Kidney tubule cell (primary cell): ENCODE measurements around the gene INSYN2A.

Source experiments
- DNase-seq: peaks from one replicate; pipeline ENCODE4 v3.0.0-alpha.2; 2018; ENCODE audit warnings: low spot score

Gene INSYN2A

GRCh38 chr10:127195041-127195506 lies 1.3 kb downstream of the INSYN2A start:
- peak; percentile 4 for DNase-seq

GRCh38 chr10:127194599-127194998 lies 1.8 kb downstream of the INSYN2A start:
- DNase-seq, result no peak

- peak; percentile 8 for DNase-seq
Measured at GRCh38 chr10:127194111-127194510, 2.3 kb downstream of the INSYN2A start.

GRCh38 chr10:127193125-127193524 lies 3.3 kb downstream of the INSYN2A start:
- peak; percentile 64 for DNase-seq

DNA sequence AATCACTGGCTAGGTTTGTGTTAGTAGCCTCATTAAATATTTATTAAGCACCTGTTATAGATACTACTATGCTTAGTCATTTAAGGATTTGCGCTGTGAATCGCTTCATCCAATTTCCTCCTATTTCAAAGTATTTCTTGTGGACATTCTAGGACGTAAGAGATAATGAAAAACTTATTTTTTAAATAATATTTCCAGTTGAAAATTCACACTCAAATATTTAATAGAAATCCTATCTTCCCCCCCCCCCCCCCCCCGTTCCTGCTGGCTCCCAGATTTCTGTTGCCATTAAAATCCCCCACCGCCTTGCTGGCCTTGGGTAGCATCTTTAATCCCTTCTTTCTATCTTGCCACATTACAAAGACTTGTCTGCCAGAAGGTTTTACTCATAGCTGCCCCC lies 6.0 kb downstream of the INSYN2A start:
- DNase-seq, result no peak

- no peak for DNase-seq
Measured at GRCh38 chr10:127189226-127189625, 7.2 kb downstream of the INSYN2A start.

DNA sequence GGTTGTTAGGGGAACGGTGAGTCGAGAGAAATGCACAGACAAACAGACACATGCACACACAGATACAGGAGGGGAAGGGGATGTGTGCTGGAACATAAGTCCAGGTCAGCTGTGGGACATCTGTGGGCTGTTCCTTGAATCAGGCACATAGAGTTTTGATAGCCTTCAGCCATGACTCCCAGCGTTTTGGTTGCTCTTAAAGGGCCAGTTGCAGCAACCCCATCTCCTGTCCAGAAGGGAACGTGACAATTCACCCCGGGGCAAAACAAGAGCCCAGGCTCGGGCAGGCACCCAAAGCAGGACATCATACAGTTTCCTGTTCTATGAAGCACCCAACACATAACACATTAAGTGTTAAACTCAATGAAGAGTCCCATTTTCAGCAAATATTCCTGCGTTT lies 9.6 kb downstream of the INSYN2A start:
- no peak for DNase-seq

GRCh38 chr10:127184582-127184981 lies 11.8 kb downstream of the INSYN2A start:
- no peak for DNase-seq

DNA sequence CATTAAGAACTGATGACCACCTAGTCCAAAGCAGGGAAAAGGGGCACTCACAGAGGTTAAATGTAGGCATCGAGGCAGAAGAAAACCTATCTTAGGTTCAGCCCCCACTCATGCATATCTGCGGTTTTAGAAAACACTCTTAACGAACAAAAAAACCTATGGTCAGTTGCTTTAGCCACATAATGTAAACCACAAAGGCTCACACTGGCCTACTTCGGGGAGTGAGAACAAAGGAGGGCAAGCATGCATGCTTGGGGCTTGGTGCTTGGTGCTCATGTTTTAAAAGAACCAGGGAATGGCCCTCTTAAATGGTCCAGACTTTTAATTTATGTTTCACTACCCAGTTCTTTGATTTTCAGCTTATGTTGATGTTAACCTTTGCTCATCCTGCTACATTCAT lies 14.2 kb downstream of the INSYN2A start:
- no peak for DNase-seq

GRCh38 chr10:127179612-127180250 lies 16.7 kb downstream of the INSYN2A start:
- no peak for DNase-seq

DNA sequence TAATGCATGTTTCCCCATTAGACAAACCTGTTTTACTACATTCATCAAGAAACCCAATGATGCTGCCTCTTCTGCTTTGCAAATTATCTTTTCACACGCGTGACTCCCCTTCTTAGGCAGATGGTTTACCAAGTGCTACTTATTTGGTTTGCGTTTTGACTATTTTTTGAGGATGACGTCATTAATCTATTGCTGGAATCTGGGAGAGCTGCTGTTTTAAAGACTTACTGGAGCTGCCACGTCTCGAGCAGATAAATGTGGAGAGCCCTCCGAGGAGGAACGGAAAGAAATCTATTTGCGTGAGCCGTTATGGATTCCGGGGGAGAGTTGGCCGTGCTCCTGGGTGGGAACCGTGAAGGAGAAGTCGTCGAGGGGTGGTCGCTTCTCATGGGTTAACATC lies 19.7 kb downstream of the INSYN2A start:
- no peak for DNase-seq

GRCh38 chr10:127175357-127176110 lies 20.9 kb downstream of the INSYN2A start:
- no peak for DNase-seq

DNA sequence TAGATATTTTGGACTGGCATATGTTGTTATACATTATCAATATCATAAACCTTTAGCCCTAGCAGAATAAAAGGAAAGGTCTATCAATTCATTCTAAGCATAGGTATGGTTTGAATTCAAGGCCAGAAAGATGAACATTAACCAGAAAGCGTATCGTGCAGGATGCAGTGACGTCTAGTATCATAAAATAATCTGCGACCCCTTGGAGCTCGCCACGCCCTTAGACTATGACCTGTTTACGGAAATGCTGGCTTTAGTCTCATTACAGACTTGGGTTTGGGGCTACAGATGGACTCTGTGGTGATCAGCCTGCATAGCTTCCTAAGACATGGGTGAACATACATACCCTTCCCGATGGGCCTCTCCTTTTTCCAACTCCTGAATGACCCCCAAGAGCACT lies 21.5 kb downstream of the INSYN2A start:
- no peak for DNase-seq

DNA sequence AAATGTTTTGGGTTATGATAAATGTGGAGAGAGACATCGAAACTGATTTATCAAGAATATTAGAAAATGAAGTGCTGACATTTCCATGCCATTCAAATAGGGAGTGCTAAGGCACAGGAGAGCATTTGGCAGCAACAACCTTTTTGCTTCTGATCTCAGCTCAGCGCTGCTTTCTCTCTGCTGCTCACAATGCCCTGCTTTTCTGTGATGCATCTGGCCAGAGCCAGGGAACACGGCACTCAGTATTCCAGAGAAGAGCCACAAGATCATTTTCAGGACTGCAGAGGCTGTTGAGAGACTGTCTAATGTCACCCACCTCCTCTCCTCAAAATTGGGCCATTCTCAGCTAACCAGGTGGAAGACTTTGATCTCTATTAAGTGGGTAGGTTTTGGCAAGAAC lies 28.1 kb downstream of the INSYN2A start:
- DNase-seq, result no peak

GRCh38 chr10:127162841-127163240 lies 33.5 kb downstream of the INSYN2A start:
- no peak for DNase-seq

DNA sequence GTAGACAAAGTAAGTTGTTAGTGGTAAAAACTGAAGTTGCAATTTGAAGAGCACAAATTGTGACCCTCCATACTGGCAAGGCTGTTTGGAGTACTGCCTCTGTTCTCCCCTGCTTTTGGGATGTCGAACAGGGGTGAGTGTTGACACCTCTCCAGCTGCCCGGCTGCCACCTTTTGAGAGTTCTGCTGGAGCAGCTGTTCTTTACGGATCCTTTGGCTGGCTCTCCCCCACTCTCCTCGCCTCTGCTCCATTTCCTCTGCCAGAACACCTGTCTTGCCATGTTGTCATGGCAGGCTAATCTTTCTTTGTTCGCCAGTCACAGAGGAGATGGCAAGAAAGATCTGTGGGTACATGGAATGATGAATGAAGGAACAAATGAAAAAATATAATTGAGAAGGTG lies 34.9 kb downstream of the INSYN2A start:
- no peak for DNase-seq

DNA sequence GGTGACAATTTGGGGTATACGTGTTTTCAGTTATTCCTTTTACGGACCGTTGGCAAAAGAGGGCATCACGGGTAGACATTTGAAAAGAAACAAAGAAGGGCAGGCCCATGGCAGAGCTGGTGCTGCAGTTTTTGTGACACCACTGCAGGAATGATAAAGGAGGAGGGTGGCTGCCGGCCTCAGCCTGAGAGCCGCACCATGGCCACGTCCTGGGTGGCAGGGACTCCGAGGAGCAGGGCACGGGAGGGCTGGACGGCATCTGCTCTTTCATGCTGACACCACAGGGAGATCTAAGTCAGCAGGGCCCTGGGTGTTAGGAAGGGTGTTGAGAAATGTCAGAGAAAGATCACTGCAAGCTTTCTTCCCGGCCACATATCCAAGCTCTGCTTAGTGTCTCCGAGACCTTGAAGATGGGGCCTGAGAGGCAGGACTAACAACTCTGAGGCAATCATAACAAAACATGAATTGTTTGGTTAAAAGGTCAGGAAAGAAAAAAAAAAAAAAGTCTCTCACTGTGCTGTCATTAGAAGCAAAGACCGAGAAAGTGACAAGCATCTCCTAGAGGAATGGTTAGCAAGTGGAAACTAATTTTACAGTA lies 36.6 kb downstream of the INSYN2A start:
- DNase-seq, result no peak

DNA sequence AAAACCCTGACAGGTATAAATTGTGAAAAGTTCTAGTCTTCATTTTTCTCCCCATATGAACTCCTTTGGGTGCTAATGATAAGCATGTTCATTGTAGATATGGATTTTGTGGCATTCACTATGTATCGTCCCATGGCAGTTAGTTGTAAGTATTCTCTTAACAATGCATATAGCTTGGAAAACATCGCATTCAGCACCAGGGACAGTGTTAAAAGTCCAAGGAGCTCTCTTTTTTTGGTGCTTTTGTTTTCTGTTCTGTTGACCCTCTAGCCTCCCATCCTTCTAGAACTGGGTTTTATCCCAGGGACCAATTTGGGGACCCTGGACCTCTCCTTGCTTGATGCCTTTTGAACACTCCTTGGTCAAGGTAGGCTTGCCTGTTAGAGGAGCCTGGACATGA lies 37.7 kb downstream of the INSYN2A start:
- no peak for DNase-seq

DNA sequence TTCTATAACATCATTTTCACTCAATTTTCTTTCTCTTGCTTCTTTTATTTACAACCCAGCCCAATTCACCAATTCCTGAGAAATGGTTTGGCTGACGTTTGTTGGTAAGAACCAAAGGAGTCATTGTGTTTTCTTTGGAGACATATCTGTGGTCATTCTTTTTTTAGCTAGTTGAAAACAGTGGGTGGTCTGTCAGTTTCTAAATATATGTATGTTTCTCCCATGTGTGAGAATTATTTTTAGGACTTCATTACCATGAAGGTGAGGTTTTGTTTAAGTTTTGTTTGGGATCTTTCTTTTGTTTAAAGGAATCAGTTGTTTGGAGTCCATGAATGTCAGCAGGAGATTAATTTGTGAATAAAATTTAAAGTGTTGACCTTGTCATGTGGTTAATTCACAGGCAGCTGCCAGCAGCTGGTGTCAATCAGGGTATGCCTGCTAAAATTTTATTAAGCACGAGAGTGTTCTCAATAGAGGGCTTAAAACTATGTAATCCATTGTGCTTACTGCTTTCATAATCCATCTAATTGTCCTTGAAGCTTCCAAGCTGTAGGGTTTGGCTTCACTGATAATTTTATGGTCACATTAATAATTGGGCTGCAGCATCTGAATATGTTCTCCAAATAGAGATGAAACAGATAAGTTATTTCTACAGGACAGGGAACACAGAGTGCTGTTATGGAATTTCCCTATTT lies 38.7 kb downstream of the INSYN2A start:
- no peak for DNase-seq

DNA sequence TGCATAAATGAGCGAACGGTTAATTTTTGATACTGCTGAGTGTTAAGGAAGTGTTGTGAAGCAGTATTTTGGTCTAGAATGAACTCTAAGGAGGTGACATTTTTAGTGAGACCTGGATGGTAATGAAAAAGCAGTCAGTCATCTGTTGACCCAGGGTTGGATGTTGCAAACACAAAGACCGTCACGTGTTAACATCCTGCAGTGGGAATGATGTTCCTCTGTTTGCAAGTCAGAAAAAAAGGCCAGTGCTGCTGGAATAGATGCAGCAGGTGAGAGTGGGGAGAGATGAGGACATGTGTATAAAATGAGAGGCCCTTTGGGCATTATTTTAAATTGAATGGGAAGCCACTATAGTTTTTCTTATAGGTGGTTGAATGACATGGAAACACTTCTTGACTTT lies 39.3 kb downstream of the INSYN2A start:
- DNase-seq, result no peak

DNA sequence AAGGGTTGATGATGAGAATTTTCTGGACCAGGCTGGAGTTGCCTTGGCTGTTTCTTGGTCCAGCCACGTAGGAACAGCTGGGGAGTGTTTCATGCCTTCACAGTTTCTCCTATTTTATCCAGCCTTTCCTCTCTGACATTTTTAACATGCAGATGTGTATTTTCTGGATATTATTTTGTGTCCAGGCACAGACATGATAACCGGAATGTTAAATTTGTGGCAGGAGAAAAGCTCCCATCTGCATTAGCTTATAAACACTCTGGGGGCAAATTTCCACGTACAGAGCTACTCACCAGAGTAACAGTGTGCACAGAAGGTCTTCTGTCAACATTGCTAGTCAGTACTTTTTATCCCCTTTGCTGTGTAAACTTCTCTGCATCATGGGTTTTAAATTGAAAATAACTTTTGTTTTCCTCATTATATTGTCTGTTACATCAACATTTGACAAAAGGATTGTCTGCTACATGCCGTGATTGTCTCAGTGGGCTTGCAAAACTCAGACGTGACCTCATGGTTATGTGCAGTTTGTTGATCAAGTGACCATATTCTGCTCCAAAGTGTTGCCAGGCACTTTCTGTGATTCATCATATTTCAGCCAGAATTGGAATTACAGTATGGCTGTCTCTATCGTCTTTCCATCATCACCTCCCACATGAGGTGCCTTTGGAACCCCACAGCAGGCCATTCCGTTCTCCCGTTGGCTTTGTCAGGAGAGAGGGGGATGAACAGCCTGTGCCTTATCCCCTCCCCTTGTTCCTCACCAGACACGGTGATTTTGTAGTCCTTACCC lies 41.4 kb downstream of the INSYN2A start:
- DNase-seq, result no peak

DNA sequence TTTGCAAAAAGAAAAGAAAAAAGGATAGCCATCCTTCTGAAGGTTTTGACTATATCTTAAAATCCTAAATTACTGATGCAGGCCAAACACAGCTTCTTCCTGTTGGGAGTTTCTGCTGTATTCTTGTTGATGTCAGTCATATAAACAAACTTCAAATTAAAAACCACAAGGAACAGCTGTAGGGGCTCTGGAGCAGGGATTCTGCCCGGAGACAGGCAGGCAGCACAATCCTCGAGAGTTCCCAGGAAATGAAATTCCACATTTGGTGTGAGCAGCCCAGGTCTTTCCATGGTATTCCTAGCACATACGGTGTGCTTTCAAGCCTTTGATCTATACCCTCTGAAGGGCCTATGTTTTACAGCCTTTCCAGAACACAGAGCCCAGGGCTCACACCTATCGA lies 43.2 kb downstream of the INSYN2A start:
- DNase-seq, result no peak
